ENCODE results near the gene NKAIN2. TPM values are rescaled to one million over a fixed set of nuclear protein-coding genes. Genes with fewer than 3 reads are reported as not detected.

NKAIN2 gene
- total RNA-seq, 2 experiments from 2014 or later: not detected

DNA sequence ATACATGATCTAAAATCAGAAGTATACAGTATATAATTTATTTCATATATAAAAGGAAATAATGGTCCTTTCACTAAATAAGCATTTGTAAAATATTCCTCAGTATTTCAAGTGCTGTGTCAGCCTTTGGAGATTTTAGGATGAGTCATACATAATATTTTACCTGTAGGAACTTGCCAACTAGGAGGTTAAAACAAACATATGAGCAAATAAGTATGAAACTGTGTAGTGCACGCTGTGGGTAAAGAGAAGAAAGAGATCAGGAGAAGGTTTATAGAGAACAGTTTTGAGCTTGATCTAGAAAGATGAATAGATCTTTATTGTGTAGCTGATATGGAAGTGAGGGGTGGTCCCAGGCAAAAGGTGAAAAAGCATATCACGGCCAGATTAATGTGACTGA is 988.7 kb downstream of the NKAIN2 start:
- Mint-ChIP-seq H3K9me3 (ENCODE audit: low read depth) (no peaks in the 10 kb centered on the region), H3K4me1 (no peaks in the 10 kb centered on the region), H3K27ac (no peak overlapping the region), H3K36me3 (no peaks in the 10 kb centered on the region), H3K27me3 (no peaks in the 10 kb centered on the region), H3K4me3 (no peak overlapping the region)
- ATAC-seq: no peak
- CTCF ChIA-PET: no interaction called here
- DNase-seq: no peak

DNA sequence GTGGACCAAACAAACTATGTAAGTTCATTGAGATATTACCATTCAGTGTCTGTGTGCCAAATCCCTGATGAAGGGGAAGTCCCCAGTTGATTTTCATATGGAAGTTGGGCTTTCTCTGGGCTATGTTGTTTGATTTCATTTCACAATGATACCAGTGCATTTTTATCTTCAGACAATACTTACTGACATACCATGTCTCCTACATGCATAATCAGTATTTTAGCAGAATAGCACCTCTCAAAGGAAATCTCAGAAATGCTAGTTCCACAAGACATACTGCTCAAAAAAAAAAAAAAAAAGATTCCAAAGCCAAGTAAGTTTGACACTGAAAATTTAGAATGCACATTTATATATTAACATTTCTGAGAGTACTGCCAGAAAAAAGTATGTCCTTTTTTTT is 989.7 kb downstream of the NKAIN2 start:
- Mint-ChIP-seq H3K27ac (no peak overlapping the region), H3K36me3 (no peaks in the 10 kb centered on the region), H3K4me1 (no peaks in the 10 kb centered on the region), H3K9me3 (ENCODE audit: low read depth) (no peaks in the 10 kb centered on the region), H3K4me3 (no peak overlapping the region), H3K27me3 (no peaks in the 10 kb centered on the region)
- ATAC-seq: no peak
- DNase-seq: no peak
- CTCF ChIA-PET: no interaction called here

DNA sequence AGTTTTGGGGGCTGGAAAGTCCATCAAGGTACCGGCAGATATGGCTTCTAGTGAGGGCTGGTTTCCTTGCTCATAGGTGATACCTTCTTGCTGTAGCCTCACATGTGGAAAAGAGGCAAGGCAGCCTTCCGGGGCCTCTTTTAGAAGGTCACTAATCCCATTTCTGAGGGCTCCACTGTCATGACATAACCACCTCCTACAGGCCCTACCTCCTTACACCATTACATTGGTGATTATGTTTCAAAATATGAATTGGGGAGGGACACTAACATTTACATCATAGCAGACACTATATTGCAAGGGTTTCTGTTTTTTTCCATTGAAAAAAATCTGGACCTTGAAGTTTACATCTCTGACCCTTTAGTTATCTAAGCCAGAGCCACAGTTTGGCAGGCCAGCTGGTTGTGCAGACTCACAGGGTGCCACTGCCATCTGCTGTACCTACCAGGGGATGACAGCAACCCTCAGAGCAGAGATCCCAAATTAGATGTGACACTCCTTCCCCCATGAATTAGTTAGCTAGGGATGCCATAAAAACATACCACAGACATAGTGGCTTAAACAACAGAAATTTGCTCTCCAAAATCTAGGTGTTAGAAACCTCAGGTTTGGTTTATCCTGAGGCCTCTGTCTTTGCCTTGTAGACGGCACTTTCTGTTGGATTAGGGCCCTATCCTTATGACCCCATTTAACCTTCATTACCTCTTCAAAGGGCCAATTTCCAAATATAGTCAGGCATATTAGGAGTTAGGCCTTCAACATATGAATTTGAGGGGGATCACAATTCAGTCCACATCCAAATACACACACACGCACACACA is 992.2 kb downstream of the NKAIN2 start:
- no peaks in the 10 kb centered on the region for H3K36me3 Mint-ChIP-seq
- no peak for DNase-seq
- no peak overlapping the region for H3K4me3 Mint-ChIP-seq
- no peak for ATAC-seq
- no peaks in the 10 kb centered on the region for H3K9me3 Mint-ChIP-seq (ENCODE audit: low read depth)
- CTCF ChIA-PET: no interaction called here
- H3K27me3 Mint-ChIP-seq: no peaks in the 10 kb centered on the region
- H3K27ac Mint-ChIP-seq: no peak overlapping the region
- no peaks in the 10 kb centered on the region for H3K4me1 Mint-ChIP-seq

DNA sequence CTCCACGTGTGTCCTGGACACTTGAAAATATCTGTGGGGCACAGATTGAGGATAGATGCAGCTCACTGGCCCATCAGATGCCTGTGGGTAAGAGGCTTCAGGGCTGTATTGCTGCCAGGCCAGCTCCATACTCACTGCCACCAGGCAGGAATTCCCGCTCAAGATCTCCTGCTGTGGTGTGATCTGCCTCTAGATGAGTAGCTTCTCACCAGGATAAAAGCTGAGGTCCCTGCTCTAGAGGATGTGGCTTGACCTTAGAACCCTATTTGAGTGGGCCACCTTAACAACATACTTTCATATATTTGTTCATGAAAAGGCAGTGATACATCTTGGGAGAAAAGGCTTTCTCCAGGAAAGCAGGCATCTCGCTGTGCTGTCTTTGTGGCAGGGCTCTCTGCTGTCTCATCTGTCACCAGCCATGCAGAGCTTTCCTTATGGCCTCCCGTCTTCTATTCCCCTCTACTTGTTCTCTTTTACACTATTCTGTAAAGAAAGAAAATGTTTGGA is 992.9 kb downstream of the NKAIN2 start:
- ATAC-seq (no peak), DNase-seq (no peak)
- H3K27ac Mint-ChIP-seq: no peak overlapping the region
- H3K4me3 Mint-ChIP-seq: no peak overlapping the region
- CTCF ChIA-PET: no interaction called here
- no peaks in the 10 kb centered on the region for H3K27me3 Mint-ChIP-seq
- H3K9me3 Mint-ChIP-seq (ENCODE audit: low read depth): no peaks in the 10 kb centered on the region
- H3K4me1 Mint-ChIP-seq: no peaks in the 10 kb centered on the region
- no peaks in the 10 kb centered on the region for H3K36me3 Mint-ChIP-seq

DNA sequence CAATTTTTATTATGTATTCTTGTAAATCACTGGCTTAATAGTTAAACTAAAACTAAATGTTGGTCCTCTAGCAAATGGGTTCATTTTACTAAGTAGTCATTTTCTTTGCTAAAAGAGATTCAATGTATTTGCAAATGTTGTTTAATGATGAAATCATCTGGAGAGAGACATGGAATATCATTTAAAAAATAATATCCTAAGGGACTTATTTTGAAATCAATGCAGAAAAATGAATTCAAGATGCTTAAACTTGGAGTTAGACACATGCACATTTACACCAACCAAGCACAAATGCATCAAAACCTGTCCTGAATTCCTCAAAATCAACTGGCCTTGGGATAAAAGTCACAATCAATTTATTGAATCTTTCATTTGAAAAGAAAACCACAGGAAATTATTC is 993.6 kb downstream of the NKAIN2 start:
- Mint-ChIP-seq H3K4me3 (no peak overlapping the region), H3K4me1 (no peaks in the 10 kb centered on the region), H3K9me3 (ENCODE audit: low read depth) (no peaks in the 10 kb centered on the region), H3K36me3 (no peaks in the 10 kb centered on the region), H3K27ac (no peak overlapping the region), H3K27me3 (no peaks in the 10 kb centered on the region)
- no peak for DNase-seq
- CTCF ChIA-PET: no interaction called here
- no peak for ATAC-seq

DNA sequence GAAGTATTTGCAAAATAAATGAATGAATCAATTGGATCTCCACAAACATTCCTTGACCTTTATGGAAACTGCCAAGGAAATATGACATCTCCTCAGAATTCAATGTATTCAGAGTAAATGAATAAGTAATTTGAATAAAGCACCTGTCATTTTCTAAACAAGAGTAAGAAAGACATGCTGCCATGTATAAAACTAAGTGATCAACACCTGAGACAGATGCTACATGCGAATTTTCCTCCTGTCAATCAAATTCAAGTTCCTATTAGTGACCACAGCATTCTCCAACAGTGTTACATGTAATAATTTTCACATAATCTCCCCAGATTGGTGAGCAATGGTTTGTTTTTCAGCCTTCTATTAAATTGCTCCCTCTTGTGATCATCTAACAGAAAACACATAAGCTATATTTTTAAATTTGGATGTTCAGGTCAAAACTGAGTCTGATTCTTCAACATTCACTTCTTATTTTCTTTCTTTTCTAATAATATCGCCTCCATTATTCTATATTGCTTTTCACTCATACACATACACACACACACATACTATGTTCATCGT is 995.4 kb downstream of the NKAIN2 start:
- no peaks in the 10 kb centered on the region for H3K9me3 Mint-ChIP-seq (ENCODE audit: low read depth)
- ATAC-seq (no peak), DNase-seq (no peak)
- CTCF ChIA-PET: no interaction called here
- H3K4me1 Mint-ChIP-seq: no peaks in the 10 kb centered on the region
- no peak overlapping the region for H3K27ac Mint-ChIP-seq
- H3K4me3 Mint-ChIP-seq: no peak overlapping the region
- no peaks in the 10 kb centered on the region for H3K27me3 Mint-ChIP-seq
- H3K36me3 Mint-ChIP-seq: no peaks in the 10 kb centered on the region

DNA sequence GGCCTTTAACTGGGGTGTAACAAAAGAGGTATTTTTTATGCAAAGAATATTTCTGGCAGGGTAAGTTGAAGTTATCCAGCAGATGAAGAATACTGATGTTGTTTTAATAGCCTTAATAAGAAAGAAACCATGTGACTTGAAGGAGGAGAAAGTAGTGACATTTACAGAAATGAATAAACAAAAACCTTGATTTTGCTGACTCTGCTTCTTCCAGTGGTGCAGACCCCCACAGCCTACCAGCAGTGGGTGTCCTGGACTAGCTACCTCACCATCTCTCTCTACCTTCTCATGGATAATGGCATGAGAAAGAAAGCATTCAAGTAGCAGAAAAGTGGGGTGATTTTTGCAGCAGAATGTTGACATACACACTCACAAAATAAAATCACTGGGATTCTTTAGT is 996.0 kb downstream of the NKAIN2 start:
- DNase-seq (no peak), ATAC-seq (no peak)
- H3K27ac Mint-ChIP-seq: no peak overlapping the region
- H3K4me3 Mint-ChIP-seq: no peak overlapping the region
- CTCF ChIA-PET: no interaction called here
- H3K9me3 Mint-ChIP-seq (ENCODE audit: low read depth): no peaks in the 10 kb centered on the region
- no peaks in the 10 kb centered on the region for H3K27me3 Mint-ChIP-seq
- no peaks in the 10 kb centered on the region for H3K36me3 Mint-ChIP-seq
- H3K4me1 Mint-ChIP-seq: no peaks in the 10 kb centered on the region

DNA sequence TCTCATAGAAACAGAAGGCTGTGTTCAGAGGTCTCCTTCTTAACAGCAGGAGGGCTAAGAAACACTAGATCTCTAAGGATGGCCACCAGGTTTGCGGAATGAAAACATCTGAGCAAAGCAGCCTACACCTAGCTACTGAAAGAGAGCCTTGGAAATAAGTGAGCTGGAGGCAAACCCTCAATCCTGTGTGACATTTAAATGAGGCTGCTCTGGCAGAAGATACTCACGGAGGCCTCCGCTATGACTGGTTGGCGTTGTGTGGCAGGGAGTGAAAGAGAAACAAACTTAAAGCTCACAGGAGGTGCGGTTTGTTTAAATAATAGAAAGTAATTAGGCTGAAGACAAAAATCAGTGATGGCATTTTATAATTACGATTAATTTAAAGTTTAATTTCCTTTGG is 996.6 kb downstream of the NKAIN2 start:
- H3K27me3 Mint-ChIP-seq: no peaks in the 10 kb centered on the region
- H3K4me1 Mint-ChIP-seq: no peaks in the 10 kb centered on the region
- no peak overlapping the region for H3K27ac Mint-ChIP-seq
- H3K9me3 Mint-ChIP-seq (ENCODE audit: low read depth): no peaks in the 10 kb centered on the region
- no peak overlapping the region for H3K4me3 Mint-ChIP-seq
- DNase-seq (no peak), ATAC-seq (no peak)
- CTCF ChIA-PET: no interaction called here
- H3K36me3 Mint-ChIP-seq: no peaks in the 10 kb centered on the region

DNA sequence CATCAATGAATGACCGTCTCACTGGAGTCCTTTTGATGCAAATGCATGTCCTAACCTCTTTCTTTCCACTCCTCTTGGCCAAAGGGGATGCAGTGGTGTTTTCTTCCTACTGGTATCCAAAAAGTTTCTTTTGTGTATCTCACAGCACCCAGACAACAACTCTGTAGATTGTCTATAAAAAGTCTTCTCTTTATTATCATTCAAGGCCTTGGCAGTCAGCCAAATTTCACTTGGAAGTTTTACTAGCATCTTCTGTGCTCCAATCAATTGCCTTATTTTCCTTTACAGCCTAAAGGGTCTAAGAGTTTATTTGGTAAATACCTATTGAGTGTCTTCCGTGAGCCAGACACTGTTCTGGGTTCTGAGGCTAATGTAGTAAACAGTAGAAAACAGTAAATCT is 1008.4 kb downstream of the NKAIN2 start:
- H3K27me3 Mint-ChIP-seq: no peaks in the 10 kb centered on the region

DNA sequence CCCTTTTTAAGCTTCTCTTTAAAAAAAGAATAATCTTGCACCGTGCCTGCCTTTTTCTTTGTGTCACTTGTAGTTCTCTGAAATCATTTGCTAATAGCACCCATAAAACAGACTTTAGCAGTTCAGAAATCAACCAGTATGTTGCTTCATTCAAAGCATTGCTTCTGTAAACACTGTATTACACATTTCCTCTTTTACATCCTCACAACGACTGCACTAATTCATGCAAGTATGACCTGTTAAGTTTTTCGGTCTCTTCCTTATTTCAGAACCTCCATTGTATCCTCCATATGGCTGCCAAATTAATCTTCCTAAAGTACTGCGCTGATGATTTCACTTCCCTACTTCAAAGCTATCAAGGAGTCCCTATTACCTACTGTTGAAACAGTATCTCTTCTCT is 1015.7 kb downstream of the NKAIN2 start:
- Mint-ChIP-seq H3K27ac (no peak overlapping the region), H3K9me3 (ENCODE audit: low read depth) (peaks cover 2% of the 10 kb centered on the region), H3K4me1 (no peaks in the 10 kb centered on the region), H3K27me3 (no peaks in the 10 kb centered on the region), H3K36me3 (no peaks in the 10 kb centered on the region), H3K4me3 (no peak overlapping the region)
- DNase-seq (no peak), ATAC-seq (no peak)
- CTCF ChIA-PET: no interaction called here

More for the DNA sequence above, 1008.4 kb downstream of the NKAIN2 start:
- no peak for DNase-seq
- no peak for ATAC-seq
- Mint-ChIP-seq H3K4me3 (no peak overlapping the region), H3K9me3 (ENCODE audit: low read depth) (no peaks in the 10 kb centered on the region), H3K4me1 (no peaks in the 10 kb centered on the region), H3K27ac (no peak overlapping the region), H3K36me3 (no peaks in the 10 kb centered on the region)
- CTCF ChIA-PET: no interaction called here

DNA sequence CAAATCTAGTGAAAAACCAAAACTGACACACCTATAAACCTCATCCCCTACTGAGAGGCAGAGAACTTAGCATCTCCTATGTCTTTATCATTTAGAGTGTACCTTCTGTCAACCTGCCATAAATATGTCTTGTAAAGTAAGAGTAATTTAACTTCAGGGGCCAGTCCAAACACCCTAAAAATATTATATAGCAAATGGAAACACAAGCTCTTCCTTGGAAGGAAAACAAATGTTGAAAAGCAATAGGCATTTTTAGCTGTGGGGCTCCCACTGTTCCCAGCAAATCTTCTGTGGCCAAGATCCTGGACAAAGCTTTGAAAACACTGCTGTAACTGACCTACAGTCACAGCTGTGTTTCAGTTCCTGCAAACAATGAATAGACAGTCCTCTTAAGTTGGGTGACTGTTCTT is 1018.5 kb downstream of the NKAIN2 start:
- no peak overlapping the region for H3K27ac Mint-ChIP-seq
- H3K36me3 Mint-ChIP-seq: no peaks in the 10 kb centered on the region
- H3K4me1 Mint-ChIP-seq: no peaks in the 10 kb centered on the region
- CTCF ChIA-PET: no interaction called here
- H3K9me3 Mint-ChIP-seq (ENCODE audit: low read depth): peaks cover 2% of the 10 kb centered on the region
- ATAC-seq (no peak), DNase-seq (no peak)
- no peaks in the 10 kb centered on the region for H3K27me3 Mint-ChIP-seq
- no peak overlapping the region for H3K4me3 Mint-ChIP-seq

DNA sequence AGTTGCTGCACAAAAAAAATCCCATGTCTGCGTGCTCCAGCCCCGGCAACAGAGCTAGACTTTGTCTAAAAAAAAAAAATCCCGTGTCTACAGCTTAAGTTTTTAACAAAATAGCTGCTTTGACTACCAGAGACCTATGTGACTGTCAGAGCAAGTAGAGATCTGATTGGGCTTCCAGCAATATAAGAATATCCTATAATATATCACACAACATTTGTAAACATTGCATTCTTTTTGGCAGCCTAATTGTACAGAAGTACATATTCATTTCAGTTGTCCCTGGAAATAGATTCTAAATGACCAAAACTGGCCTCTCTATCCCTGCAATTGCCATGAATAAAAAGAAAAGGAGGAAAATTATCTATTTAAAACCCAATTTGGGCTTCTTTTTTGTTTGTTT is 1019.1 kb downstream of the NKAIN2 start:
- no peak overlapping the region for H3K27ac Mint-ChIP-seq
- no peaks in the 10 kb centered on the region for H3K36me3 Mint-ChIP-seq
- CTCF ChIA-PET: no interaction called here
- DNase-seq: no peak
- H3K4me3 Mint-ChIP-seq: no peak overlapping the region
- H3K9me3 Mint-ChIP-seq (ENCODE audit: low read depth): no peaks in the 10 kb centered on the region
- H3K27me3 Mint-ChIP-seq: no peaks in the 10 kb centered on the region
- ATAC-seq: no peak
- no peaks in the 10 kb centered on the region for H3K4me1 Mint-ChIP-seq

DNA sequence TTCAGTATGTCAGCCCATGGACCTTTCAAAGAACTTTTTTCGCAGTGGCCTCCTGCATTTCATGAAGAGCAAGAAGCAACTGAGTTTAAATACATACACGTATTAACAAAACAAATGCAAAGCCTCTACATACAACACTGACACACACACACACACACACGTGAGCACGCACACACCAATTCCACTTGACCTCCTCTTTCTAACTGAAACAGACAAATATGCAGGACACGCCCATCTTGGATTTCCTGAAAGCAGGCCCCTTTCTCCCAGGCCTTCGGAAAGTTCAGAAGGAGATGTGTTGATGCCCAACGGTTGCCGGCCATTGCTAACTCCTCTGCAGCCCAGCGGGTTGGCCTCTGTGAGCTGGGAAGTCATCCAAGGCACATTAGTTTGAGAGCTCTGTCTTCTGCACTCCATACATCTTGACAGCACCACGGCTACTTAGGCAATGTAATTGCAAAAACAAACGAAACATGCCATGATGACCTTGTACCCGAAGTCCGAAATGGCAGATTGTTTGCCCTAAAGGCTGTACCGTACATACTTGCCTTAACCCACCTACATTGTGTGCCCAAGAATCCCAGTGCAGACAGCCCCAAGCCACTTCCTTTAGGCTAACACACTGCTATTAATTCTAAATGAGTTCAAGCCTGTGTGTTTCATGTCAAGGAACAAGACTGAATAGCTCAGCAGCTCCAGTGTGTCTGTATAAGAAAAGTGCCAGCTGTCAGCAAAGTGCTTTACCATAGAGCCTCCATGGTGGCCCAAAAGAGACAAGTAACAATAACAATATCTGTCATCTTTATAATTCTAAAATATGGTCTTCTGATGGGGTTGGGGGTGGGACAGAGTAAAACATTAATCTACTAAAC is 1019.8 kb downstream of the NKAIN2 start:
- Mint-ChIP-seq H3K4me1 (no peaks in the 10 kb centered on the region), H3K27me3 (no peaks in the 10 kb centered on the region), H3K9me3 (ENCODE audit: low read depth) (no peaks in the 10 kb centered on the region), H3K36me3 (no peaks in the 10 kb centered on the region), H3K4me3 (no peak overlapping the region), H3K27ac (no peak overlapping the region)
- DNase-seq (no peak), ATAC-seq (no peak)
- CTCF ChIA-PET: no interaction called here

DNA sequence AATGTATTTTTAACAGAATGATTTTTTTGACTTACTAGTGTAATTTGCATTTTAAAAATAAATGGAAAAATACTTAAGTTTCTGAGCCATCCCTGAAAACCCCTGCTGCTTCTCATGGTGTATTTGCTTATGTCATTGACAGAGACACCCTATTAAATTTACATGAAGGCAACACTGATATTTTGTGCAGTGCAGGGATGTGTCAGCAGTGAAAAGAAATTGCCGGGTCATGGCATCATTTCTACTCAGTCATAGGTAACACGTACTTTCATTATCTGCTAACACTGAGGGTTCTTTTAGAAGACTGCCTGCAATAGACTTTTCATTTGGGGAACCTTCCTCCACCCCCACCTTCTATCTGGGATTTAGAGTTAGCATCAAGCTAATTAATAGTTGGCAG is 1021.9 kb downstream of the NKAIN2 start:
- no peak overlapping the region for H3K27ac Mint-ChIP-seq
- H3K4me3 Mint-ChIP-seq: no peak overlapping the region
- no peaks in the 10 kb centered on the region for H3K27me3 Mint-ChIP-seq
- H3K4me1 Mint-ChIP-seq: no peaks in the 10 kb centered on the region
- CTCF ChIA-PET: no interaction called here
- H3K36me3 Mint-ChIP-seq: no peaks in the 10 kb centered on the region
- ATAC-seq: no peak
- no peaks in the 10 kb centered on the region for H3K9me3 Mint-ChIP-seq (ENCODE audit: low read depth)
- no peak for DNase-seq
